SW480 (cell line): Measurements from ENCODE around the gene AGBL4.

Source experiments
- DNase-seq: peaks from one replicate; pipeline ENCODE4 v3.0.0-alpha.2; 2016; ENCODE audit warnings: low spot score

The AGBL4 gene

DNA sequence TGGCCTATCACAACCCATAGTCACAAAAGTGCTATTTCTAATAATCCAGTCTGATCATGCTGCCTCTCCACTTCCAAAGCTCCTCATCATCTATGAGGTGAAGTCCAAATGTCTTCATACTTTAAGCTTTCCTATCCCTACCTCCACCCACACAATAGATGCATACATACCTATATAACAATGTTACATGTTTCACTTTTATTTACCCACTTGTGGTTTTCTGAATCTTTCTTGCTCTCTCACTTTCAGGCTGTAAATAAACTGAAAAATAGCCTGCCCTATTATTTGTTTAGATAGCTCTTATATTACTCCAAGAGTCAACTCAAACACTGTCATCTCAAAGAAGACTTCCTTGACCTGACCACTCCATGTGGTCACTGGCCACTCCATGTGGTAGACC, 840.3 kb downstream of the AGBL4 start:
- no peak for DNase-seq

DNA sequence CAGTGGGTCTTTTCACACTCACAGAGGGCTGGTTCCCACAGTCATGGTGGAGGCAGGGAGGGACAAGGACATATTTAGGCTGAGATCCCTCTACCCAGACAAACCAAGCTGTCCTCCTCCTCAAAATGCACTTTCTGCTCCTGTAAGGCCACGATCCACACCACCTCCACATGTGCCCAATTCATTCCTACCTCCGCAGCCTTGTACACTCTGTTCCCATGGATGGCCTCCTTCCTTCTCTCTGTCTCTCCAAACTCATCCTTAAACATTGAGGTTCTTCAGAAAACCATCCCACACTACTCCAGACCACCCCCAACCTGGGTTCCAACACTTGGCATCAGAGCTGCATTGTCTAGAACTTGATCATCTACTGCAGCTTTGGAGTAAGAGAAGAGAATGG, 842.7 kb downstream of the AGBL4 start:
- no peak for DNase-seq

DNA sequence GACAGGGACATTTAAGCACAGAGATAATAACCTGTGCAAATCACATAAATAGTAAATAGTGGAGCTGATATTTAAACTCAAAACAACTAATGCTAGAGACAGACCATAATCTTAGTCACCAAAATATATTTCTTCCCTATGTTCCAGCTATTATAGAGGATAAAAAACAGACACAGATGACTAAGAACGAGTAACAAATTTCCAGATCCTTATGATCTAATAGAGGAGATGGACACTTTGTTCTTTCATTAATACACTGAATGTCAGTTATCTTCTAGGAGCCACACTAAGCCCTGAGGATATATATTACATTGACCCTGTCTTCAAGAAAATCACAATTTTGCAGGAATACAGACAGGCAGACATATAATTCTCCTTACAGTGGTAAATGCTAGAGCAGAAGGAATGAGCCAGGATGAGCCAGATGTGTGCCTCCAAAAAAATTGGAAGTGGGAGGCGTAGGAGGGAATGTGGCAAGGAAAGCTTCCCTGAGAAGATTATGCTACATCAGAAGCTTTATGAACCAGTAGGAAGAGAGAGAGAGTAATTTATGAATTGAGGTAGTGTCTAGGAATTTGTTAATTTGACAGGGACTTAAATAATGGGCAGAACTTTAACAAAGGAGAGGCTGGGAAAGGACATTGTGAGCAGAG, 851.7 kb downstream of the AGBL4 start:
- DNase-seq, result no peak

DNA sequence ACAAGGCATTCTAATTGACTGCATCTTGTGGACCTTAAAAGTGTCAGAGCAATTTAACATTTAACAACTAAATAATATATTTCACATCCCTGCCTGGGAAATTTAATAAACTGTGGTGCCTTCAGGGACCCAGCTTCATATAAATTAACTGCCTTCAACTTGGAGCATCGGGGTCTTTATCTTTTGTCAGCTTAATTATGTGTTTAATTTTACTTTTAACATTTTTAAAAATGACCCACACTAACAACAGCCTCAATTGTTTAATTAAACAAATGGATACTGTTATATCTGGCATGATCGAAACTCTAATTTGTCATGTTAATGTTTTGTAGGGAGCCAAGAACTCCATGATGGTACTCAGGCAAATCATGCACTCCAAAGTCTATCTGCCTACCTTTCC, 857.7 kb downstream of the AGBL4 start:
- DNase-seq, result no peak

DNA sequence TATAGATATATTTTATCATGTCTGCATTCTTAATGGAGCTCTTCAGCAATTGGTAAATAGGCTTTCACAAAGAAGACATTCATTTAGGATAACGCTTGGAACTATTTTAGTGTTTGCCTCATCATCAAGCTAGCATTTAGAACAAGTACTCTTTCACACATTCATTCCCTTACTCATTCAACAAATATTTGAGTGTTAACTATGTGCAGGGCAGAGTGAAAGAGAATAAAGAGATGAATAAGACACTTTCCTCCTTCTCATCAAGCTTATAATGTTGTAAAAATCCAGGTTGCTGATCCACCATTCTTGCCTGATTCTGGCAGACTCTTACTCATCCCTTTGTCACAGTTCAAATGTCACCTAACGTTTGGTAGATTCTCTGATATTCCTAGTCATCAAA, 860.7 kb downstream of the AGBL4 start:
- no peak for DNase-seq

DNA sequence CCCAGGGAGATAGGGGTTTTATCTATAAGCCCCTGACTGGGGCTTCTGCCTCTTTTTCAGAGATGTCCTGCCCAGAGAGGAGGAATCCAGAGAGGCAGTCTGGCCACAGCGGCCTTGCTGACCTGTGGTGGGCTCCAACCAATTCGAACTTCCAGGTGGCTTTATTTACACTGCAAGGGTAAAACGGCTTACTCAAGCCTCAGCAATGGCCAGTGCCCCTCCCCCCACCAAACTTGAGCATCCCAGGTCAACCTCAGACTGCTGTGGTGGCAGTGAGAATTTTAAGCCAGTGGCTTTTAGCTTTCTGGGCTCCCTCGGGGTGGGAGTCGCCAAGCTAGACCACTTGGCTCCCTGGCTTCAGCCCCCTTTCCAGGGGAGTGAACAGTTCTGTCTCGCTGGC, 863.1 kb downstream of the AGBL4 start:
- no peak for DNase-seq

DNA sequence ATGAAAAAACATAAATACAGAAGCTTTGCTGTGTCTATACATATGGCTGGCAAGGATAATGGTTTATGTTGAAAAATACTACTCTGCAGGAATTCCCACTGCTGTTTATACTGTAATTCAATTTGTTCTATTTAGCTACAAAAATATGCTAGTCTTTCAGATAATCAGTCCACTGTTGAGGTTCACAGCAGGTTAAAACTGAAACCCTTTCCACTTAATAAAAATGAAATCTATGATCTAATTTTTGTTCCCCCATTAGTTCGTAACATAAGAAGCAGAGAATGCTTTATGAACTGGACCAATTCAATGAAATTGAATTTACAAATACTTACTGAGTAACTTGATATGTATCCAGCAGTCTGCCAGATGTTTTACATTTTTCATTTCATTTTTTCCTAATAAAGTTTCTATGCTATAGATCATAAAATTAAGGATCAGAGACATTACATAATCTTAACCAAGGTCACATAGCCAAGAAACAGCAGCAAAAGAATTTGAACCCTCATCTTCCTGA, 887.0 kb downstream of the AGBL4 start:
- no peak for DNase-seq

DNA sequence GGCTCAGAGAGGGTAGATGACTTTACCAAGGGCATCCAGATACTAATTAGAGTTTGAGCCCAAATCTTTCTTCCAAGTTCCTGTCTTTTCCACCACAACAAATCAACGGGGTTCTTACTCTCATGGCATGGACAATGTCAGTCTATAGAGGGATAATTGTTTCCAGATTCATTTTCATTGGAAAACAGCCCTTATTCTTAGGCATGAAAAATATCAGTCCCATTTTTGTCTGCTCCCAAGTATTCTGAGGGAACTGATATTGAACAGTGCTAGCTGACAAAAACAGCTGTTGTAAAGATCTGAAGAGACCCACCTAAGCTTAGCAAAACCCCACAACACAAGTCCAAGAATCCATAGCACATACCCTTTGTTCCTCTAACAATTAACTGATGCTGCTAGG, 898.0 kb downstream of the AGBL4 start:
- no peak for DNase-seq

DNA sequence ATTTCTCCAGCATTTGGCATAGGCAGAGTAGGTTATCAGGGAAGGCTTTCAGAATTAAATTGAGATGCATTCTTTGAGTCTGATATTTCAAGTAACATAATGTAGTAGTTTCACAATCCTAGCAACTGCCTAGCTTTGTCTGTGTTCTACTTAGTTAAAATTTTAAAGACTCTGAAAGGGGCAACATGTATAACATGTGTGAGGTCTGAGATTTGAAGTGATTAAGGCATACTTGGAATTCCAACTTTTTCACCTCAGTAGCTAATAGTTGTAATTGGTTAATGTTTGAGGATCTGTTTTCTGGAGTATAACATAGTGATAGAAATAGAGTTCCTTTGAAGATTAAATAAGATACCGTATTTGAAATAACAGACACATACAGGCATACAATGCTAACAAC, 911.8 kb downstream of the AGBL4 start:
- no peak for DNase-seq

DNA sequence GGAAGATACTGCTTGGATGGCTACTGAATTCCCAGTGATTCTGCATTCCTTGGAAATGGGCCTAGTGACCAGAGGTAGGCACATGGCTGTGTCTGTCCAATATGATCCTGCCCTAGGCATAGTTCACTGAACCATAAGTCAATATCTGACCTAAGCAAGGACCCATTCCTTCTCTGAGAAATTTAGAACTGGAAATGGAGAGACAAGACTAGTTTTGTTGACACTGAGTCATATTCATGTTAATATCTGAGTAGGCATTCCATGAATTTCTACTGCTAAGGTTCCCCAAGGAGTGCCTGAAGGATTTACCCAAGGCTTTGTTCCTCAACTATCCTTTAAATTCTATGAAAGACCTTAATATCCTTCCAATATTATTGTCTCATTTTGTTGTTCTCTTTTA, 917.3 kb downstream of the AGBL4 start:
- DNase-seq, result no peak

DNA sequence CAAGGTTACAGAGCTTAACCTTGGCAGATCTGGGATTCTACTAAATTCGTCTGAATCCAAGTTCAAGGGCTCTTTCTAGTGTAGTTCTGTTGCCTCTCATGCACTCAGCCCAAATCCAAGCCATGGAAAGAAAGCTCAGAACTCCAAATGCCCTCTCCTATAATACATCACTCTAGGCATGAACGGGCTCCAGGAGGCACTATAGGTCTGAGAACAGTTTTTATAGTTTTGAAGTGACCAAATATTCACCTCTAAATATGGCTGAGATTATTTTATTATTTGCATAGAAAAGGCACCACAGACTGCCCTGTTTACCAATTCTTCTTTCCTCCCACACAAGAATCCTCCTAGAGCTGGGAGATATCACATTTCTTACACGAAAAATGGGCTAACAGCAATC, 919.2 kb downstream of the AGBL4 start:
- no peak for DNase-seq

DNA sequence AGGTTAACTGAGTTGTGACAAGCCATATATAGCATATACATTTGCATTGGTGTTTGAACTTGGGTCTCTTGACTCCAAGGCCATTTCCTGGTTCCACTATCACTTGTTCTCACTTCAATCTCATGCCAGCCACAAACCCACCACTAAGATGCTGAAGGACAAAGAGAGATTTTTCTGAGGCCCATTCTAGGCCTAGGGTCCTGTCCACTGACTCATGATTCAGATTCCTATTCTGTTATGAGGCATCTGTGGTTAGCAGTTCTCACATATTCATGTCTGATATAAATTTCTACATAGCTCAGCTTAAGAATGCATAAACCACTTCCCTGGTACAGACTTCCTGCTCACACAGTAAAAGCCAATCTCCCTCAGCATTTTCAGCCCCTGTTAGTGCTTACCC, 921.0 kb downstream of the AGBL4 start:
- DNase-seq, result peak; percentile 13

DNA sequence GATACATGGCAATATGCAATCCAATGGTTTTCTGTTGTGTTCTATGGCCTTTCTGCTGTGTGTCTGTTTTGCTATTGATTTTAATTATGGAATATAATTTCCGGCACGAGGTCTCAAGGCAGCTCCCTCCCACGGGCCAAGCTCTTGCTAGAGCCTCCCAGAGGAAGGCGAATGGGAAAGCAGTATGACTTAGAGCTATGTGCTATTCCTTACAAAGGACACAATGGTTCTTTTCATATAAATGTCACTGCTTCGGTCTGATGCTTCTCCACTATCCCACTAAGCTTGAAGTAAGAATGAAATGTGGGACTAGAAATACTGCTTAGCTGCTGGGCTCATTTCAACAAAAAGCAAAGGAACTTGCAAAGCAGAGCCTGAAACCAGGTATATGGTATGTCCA, 924.9 kb downstream of the AGBL4 start:
- DNase-seq, result no peak

DNA sequence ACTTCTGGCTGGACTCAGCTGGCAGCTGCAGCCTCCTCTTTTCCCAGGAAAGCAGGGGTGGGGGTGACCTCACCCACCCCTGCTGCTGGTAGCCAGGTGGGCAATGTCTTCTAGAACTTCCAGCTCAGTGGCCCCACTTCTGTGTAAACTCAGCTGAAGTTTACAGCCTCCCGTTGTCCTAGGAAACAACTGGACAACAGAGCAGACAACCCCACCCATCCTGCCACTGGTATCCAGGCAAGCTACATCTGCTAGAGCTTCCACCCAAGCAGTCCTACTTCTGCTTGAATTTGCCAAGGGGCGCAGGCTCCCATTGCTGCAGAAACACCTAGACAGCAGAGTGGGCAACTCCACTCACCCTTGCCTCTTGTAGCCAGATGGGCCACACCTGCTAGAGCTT, 937.4 kb downstream of the AGBL4 start:
- no peak for DNase-seq

DNA sequence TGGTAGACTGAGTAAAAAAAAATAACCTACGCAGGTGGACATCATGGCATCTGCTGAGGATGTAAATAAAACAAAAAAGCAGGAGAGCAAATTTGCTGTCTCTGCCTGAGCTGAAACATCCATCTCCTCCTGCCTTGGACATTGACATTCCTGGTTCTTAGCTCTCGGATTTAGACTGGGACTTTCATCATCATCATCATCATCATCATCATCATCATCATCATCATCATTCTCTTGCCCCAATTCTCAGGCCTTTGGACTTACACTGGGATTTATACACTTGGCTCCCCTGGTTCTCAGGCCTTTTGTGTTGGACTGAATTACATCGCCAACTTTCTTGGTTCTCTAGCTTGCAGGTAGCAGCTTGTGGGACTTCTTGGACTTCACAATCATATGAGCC, 938.7 kb downstream of the AGBL4 start:
- DNase-seq, result no peak

DNA sequence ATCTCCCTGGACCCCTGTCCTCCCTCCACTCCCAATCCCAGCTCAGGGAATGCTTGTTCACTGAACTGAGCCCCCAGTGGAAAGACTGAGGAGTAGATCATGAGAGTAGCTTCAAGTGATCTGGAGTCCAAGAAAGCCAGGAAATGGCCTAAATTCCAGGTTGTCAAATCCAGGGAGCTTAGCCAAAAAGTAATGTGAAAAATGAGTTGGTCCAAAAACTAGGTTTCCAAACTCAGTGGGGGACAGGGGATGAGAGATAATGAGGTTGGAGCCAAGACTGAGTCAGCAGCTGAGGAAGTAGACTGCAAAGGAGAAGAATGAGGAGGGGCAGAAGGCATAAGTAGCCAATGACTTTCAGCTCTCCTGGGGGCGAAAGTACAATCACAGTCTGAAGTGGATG, 963.0 kb downstream of the AGBL4 start:
- DNase-seq, result no peak

DNA sequence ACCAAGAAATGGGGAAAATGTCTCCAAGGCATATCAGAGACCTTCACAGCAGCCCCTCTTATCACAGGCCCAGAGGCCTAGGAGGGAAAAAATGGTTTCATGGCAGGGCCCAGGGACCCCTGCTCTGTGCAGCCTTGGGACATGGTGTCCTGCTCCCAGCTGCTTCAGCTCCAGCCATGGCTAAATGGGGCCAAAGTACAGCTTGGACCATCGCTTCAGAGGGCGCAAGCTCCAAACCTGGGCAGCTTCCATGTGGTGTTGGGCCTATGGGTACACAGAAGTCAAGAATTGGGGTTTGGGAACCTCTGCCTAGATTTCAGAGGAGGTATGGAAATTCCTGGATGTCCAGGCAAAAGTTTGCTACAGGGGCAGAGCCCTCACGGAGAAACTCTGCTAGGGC, 964.7 kb downstream of the AGBL4 start:
- DNase-seq, result no peak

DNA sequence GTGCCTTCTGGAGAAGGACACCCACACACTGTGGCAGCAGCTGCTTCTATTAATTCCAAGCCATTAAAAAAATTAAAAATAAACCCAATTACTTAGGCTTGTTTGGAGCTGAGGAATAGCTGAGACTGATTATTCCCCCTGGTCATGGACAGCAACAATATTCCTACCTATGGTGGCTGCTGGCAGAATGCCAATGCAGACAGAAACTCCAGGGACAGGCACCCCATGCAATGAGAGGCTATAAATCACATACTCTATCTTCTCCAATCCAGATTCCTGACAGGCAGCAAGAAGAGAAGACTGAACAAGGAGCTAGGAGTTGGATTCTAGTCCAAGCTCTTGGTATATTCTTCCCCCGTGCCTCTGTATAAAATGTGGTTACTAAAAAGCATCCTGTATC, 971.7 kb downstream of the AGBL4 start:
- DNase-seq, result no peak

DNA sequence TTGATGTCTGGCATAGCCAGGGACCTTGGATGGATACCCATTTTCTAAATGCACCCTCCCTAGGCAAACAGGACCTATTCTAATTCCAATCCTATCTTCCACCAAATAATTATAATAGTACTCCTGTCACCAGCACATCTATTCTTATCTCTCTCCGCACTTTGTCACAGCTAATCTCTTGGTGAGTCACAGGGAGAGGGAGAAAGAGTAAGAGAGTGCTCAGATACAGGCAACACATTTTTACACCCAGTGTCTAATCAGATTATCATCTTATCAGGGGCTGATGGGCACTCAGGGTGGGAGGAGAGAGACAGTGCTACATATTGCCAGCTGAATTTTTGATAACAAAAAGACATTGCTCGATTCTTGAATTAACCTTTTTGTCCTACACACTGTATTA, 972.1 kb downstream of the AGBL4 start:
- DNase-seq, result no peak

DNA sequence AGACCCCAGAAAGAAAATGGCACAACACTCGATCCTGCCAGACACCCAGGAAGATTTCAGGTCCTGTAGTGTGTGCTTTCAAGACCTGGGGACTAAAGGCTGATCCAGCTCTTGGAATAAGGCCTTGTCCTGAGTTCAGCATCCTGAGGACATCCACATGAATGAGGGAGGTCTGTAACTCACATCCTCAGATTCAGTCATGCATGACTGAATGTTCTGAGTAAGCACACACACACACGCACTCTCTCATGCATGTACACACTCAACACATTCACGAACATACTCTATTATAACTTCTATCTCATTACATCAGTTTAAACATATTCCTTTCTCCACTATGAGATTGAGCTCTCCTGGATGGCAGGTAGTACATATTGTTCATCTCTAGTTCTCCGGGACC, 973.7 kb downstream of the AGBL4 start:
- DNase-seq, result no peak

DNA sequence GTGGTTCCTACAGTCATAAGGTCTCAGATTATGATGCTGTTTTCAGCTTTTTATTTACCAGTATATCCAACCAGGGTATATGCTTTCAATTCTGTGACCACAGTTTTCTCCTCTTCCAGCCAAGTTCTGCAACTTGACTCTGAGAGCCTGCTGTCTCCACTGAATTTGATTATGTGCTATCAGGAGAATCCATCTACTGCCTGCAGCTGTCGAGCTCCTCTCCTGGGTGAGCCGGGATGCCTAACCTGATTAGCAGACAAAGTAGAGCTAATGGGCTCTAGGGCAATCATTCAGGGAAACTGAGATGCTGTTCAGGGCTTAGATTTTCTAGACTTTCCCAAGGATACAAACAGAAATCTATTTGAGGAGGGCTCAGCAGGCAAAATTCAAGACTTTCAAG, 975.6 kb downstream of the AGBL4 start:
- no peak for DNase-seq

DNA sequence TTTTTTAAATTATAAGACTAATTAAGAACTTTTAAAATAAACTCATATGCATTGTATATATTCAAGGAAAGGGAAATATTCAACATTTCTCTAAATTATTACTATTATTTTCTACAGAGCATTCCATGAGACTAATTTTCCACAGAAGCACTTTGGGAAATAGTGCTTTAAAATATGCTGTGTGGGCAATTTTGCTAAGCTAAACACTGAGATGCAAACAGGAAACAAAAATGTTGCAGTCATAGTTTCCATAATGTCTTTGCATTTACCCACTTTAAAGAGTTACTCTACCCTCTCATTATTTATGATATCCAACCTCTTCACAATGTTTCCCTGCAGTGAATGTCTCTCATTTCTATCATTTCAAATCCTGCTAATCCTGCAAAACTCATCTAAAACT, 977.4 kb downstream of the AGBL4 start:
- DNase-seq, result no peak

DNA sequence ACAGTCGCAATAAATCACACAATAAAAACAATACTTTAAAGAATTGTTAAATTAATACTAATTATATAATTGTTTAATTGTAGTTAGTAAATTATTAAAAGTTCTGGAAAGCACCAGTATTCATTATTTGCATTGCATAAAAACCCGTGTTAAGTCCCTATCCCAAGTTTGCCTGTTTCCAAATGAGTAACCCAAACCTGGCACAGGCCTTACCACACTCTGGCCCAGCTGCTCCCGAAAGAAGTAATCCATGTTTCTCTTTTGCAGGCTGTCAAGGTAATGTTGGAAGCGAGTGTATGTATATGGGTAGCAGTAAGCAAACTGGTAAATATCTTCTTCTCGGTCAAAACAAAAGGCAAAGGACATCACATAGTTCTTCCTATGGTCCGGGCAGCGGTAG, 978.4 kb downstream of the AGBL4 start:
- DNase-seq, result no peak

DNA sequence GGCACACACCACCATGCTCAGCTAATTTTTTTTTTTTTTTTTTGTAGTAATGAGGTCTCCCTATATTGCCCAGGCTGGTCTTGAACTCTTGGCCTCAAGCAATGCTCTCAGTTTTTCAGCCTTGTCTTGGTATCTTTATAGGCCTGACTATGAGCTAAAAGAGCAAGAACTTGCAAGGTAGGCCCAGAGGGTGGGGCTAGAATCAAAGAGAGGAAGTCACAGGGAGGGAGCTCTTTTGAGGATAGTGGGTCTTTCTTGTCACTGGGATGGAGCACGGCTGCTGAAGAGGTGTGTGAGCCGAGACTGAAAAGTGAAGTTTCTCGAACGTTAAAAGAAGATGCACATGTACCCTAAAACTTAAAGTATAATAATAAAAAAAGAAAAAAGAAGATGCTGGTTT, 987.1 kb downstream of the AGBL4 start:
- DNase-seq, result no peak

DNA sequence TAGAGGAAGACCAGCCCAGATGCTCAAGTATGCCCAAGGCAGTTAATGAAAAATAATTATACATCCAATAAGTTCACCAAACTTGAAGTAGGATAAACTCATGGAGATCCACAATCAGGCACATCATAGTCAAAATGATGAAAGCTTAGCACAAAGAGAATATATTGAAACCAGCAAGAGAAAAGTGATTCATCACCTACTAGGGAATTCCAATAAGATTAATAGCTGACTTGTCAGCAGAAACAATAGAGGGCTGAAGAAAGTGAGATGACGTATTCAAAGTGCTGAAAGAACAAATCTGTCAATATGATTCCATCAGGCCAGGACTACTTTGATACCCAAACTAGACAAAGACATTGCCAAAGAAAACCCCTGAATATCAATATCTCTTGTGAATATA, 995.4 kb downstream of the AGBL4 start:
- no peak for DNase-seq
